UCSD-AML1 (cell line): ENCODE measurements around the gene PHF21B.

Experiments
- DNase-seq: peaks from one replicate; lab custom pipeline; 2025; ENCODE audit not compliant: unreplicated experiment; lab: John Stamatoyannopoulos, UW

PHF21B gene

GRCh38 chr22:44938886-44939285 is 70.9 kb downstream of the PHF21B start:
- no peak for DNase-seq

- no peak for DNase-seq
These were observed 72.6 kb downstream of the PHF21B start for GRCh38 chr22:44937216-44937615.

GRCh38 chr22:44936201-44936600 is 73.6 kb downstream of the PHF21B start:
- DNase-seq: no peak

- no peak for DNase-seq
These were observed 74.1 kb downstream of the PHF21B start for GRCh38 chr22:44935724-44936123.

- DNase-seq: no peak
These were observed 75.4 kb downstream of the PHF21B start for GRCh38 chr22:44934454-44934735.

GRCh38 chr22:44933666-44934453 is 75.9 kb downstream of the PHF21B start:
- no peak for DNase-seq

- no peak for DNase-seq
These were observed 77.3 kb downstream of the PHF21B start for GRCh38 chr22:44932493-44932892.

- DNase-seq: no peak
These were observed 78.0 kb downstream of the PHF21B start for GRCh38 chr22:44931766-44932165.

GRCh38 chr22:44931077-44931540 is 78.7 kb downstream of the PHF21B start:
- no peak for DNase-seq

- DNase-seq: no peak
These were observed 79.1 kb downstream of the PHF21B start for GRCh38 chr22:44930711-44931035.

- no peak for DNase-seq
These were observed 79.6 kb downstream of the PHF21B start for GRCh38 chr22:44930016-44930710.

- no peak for DNase-seq
These were observed 80.3 kb downstream of the PHF21B start for GRCh38 chr22:44929359-44930015.

GRCh38 chr22:44928711-44929358 is 81.0 kb downstream of the PHF21B start:
- no peak for DNase-seq

GRCh38 chr22:44928136-44928463 is 81.7 kb downstream of the PHF21B start:
- no peak for DNase-seq

GRCh38 chr22:44927463-44928135 is 82.2 kb downstream of the PHF21B start:
- DNase-seq: no peak

GRCh38 chr22:44926491-44927415 is 83.1 kb downstream of the PHF21B start:
- DNase-seq: no peak

GRCh38 chr22:44926124-44926475 is 83.7 kb downstream of the PHF21B start:
- DNase-seq: no peak

GRCh38 chr22:44925465-44926123 is 84.2 kb downstream of the PHF21B start:
- DNase-seq: no peak

GRCh38 chr22:44924710-44925109 is 85.1 kb downstream of the PHF21B start:
- no peak for DNase-seq

GRCh38 chr22:44924098-44924497 is 85.7 kb downstream of the PHF21B start:
- DNase-seq: no peak
